Medulla oblongata (tissue), 1 donor: ENCODE data around the gene OLFM1.

Experiments used
- DNase-seq: peaks from one replicate; pipeline ENCODE4 v3.0.0-alpha.2; 2015; ENCODE audit errors: extremely low spot score

The OLFM1 gene

GRCh38 chr9:135090081-135090480, 2.6 kb downstream of the OLFM1 start:
- no peak for DNase-seq

GRCh38 chr9:135090547-135090946, 3.1 kb downstream of the OLFM1 start:
- DNase-seq = no peak

GRCh38 chr9:135091545-135091944, 4.1 kb downstream of the OLFM1 start:
- DNase-seq = no peak

- no peak for DNase-seq
Observed at GRCh38 chr9:135093111-135093510, 5.6 kb downstream of the OLFM1 start.

- DNase-seq = no peak
Observed at GRCh38 chr9:135093911-135094584, 6.6 kb downstream of the OLFM1 start.

- DNase-seq = no peak
Observed at GRCh38 chr9:135095470-135096407, 8.3 kb downstream of the OLFM1 start.

- DNase-seq = no peak
Observed at GRCh38 chr9:135096408-135096895, 9.0 kb downstream of the OLFM1 start.

- DNase-seq = no peak
Observed at GRCh38 chr9:135098400-135099105, 11.1 kb downstream of the OLFM1 start.

- no peak for DNase-seq
Observed at GRCh38 chr9:135099574-135099973, 12.1 kb downstream of the OLFM1 start.

- DNase-seq = no peak
Observed at GRCh38 chr9:135100241-135100681, 12.8 kb downstream of the OLFM1 start.

- DNase-seq = no peak
Observed at GRCh38 chr9:135100725-135101410, 13.4 kb downstream of the OLFM1 start.

- DNase-seq = peak; percentile 25
Observed at GRCh38 chr9:135101486-135101885, 14.0 kb downstream of the OLFM1 start.

GRCh38 chr9:135101926-135102325, 14.5 kb downstream of the OLFM1 start:
- no peak for DNase-seq

GRCh38 chr9:135102331-135102730, 14.9 kb downstream of the OLFM1 start:
- no peak for DNase-seq

GRCh38 chr9:135103001-135103446, 15.6 kb downstream of the OLFM1 start:
- peak; percentile 34 for DNase-seq

GRCh38 chr9:135103931-135104639, 16.6 kb downstream of the OLFM1 start:
- no peak for DNase-seq

- DNase-seq = no peak
Observed at GRCh38 chr9:135104761-135105160, 17.3 kb downstream of the OLFM1 start.

- no peak for DNase-seq
Observed at GRCh38 chr9:135105211-135105745, 17.8 kb downstream of the OLFM1 start.

- no peak for DNase-seq
Observed at GRCh38 chr9:135105938-135106491, 18.5 kb downstream of the OLFM1 start.
